WTC11 (cell line): ENCODE results near the gene FAM187B. TPM values are rescaled to one million over a fixed set of nuclear protein-coding genes. Genes with fewer than 3 reads are reported as not detected.

Experiments used
- ATAC-seq: fragments of 200-7000 bp; cut with Tn5 transposase; 2 replicates; pipeline ENCODE4 v1.10.0; 2021; ENCODE audit warnings: mild to moderate bottlenecking, moderate library complexity
- CTCF ChIA-PET: fragments of 300-600 bp; sonication (Branson Sonifier 250); formaldehyde crosslinking; loops from one replicate; lab custom pipeline; 2021; ENCODE audit warnings: antibody characterized with exemption; lab: Charles Lee
- POLR2A ChIA-PET: fragments of 350-600 bp; sonication (Branson Sonifier 250); formaldehyde crosslinking; loops from one replicate; lab custom pipeline; 2021; ENCODE audit warnings: antibody characterized with exemption; lab: Charles Lee
- DNase-seq: peaks from one replicate; pipeline ENCODE4 v3.0.0; 2021; ENCODE audit warnings: low spot score
- H3K27ac Mint-ChIP-seq: 2 replicates; pipeline ENCODE4 v1.8.0; 2021; ENCODE audit warnings: mixed read lengths
- H3K27me3 Mint-ChIP-seq: 2 replicates; pipeline ENCODE4 v1.8.0; 2021; ENCODE audit warnings: low read depth, mild to moderate bottlenecking, moderate library complexity, mixed read lengths
- H3K36me3 Mint-ChIP-seq: 2 replicates; pipeline ENCODE4 v1.8.0; 2021; ENCODE audit warnings: mixed read lengths
- H3K4me1 Mint-ChIP-seq: 2 replicates; pipeline ENCODE4 v1.8.0; 2022; ENCODE audit warnings: mixed read lengths
- H3K4me3 Mint-ChIP-seq: 2 replicates; pipeline ENCODE4 v1.8.0; 2021; ENCODE audit warnings: mild to moderate bottlenecking, moderate library complexity, mixed read lengths
- H3K9me3 Mint-ChIP-seq: 2 replicates; pipeline ENCODE4 v1.8.0; 2021; ENCODE audit warnings: mixed read lengths
- CBFB ChIP-seq: sonication (generic); formaldehyde crosslinking; IDR thresholded peaks from 2 replicates; pipeline ENCODE4 v1.8.1; 2022; ENCODE audit warnings: mild to moderate bottlenecking, low read depth, missing genetic modification reagents
- CREB1 ChIP-seq: sonication (generic); formaldehyde crosslinking; IDR thresholded peaks from 2 replicates; pipeline ENCODE4 v1.8.0; 2023; ENCODE audit warnings: mild to moderate bottlenecking, missing genetic modification reagents
- ESRRA ChIP-seq: sonication (generic); formaldehyde crosslinking; IDR thresholded peaks from 2 replicates; pipeline ENCODE4 v1.8.1; 2022; ENCODE audit warnings: mild to moderate bottlenecking, missing genetic modification reagents, borderline replicate concordance
- FOXP1 ChIP-seq: sonication (generic); formaldehyde crosslinking; IDR thresholded peaks from 2 replicates; pipeline ENCODE4 v1.8.0; 2022; ENCODE audit warnings: missing genetic modification reagents, mild to moderate bottlenecking, moderate library complexity, borderline replicate concordance
- MYBL2 ChIP-seq: sonication (generic); formaldehyde crosslinking; IDR thresholded peaks from 2 replicates; pipeline ENCODE4 v1.8.1; 2023; ENCODE audit warnings: mild to moderate bottlenecking, moderate library complexity, missing genetic modification reagents
- NR1H2 ChIP-seq: sonication (generic); formaldehyde crosslinking; IDR thresholded peaks from 2 replicates; pipeline ENCODE4 v1.9.0; 2021; ENCODE audit warnings: mild to moderate bottlenecking, moderate library complexity, missing genetic modification reagents
- SOX15 ChIP-seq: fragments of 250-450 bp; sonication (Bioruptor Pico); IDR thresholded peaks from 2 replicates; pipeline ENCODE4 v1.9.0; 2021; ENCODE audit warnings: mild to moderate bottlenecking
- TCF7 ChIP-seq: sonication (generic); formaldehyde crosslinking; IDR thresholded peaks from 2 replicates; pipeline ENCODE4 v1.8.0; 2022; ENCODE audit warnings: mild to moderate bottlenecking, low read depth, missing genetic modification reagents, moderate library complexity
- TEAD1 ChIP-seq: sonication (generic); formaldehyde crosslinking; IDR thresholded peaks from 2 replicates; pipeline ENCODE4 v1.8.0; 2022; ENCODE audit warnings: mild to moderate bottlenecking, missing genetic modification reagents
- ZNF219 ChIP-seq: sonication (generic); formaldehyde crosslinking; IDR thresholded peaks from 2 replicates; pipeline ENCODE4 v1.8.0; 2023; ENCODE audit warnings: missing genetic modification reagents, mild to moderate bottlenecking, borderline replicate concordance
- ZNF232 ChIP-seq: sonication (generic); formaldehyde crosslinking; IDR thresholded peaks from 2 replicates; pipeline ENCODE4 v1.8.0; 2022; ENCODE audit warnings: mild to moderate bottlenecking, missing genetic modification reagents
- total RNA-seq: library from RNA; stranded (reverse); gene quantifications from 3 replicates; pipeline ENCODE4 v1.2.3, GENCODE V29; 2021
- TF ChIP-seq, protein P1 (sequence below): sonication (generic); formaldehyde crosslinking; IDR thresholded peaks from 2 replicates; pipeline ENCODE4 v1.8.0; 2023; ENCODE audit warnings: mild to moderate bottlenecking, missing genetic modification reagents
- TF ChIP-seq, protein P2 (sequence below): sonication (generic); formaldehyde crosslinking; IDR thresholded peaks from 2 replicates; pipeline ENCODE4 v1.8.1; 2023; ENCODE audit warnings: mild to moderate bottlenecking, missing genetic modification reagents
- TF ChIP-seq, protein P3 (sequence below): fragments of 250-450 bp; sonication (Bioruptor Pico); IDR thresholded peaks from 2 replicates; pipeline ENCODE4 v1.9.0; 2021; ENCODE audit warnings: mild to moderate bottlenecking, borderline replicate concordance
- TF ChIP-seq, protein P4 (sequence below): sonication (generic); formaldehyde crosslinking; IDR thresholded peaks from 2 replicates; pipeline ENCODE4 v1.8.1; 2023; ENCODE audit warnings: mild to moderate bottlenecking, missing genetic modification reagents, moderate library complexity
- TF ChIP-seq, protein P5 (sequence below): sonication (generic); formaldehyde crosslinking; IDR thresholded peaks from 2 replicates; pipeline ENCODE4 v1.8.0; 2022; ENCODE audit warnings: mild to moderate bottlenecking, missing genetic modification reagents
- TF ChIP-seq, protein P6 (sequence below): sonication (generic); formaldehyde crosslinking; IDR thresholded peaks from 2 replicates; pipeline ENCODE4 v1.8.1; 2022; ENCODE audit warnings: mild to moderate bottlenecking, moderate library complexity, missing genetic modification reagents
- TF ChIP-seq, protein P7 (sequence below): sonication (generic); formaldehyde crosslinking; IDR thresholded peaks from 2 replicates; pipeline ENCODE4 v1.8.0; 2022; ENCODE audit warnings: mild to moderate bottlenecking, missing genetic modification reagents
- TF ChIP-seq, protein P8 (sequence below): fragments of 250-450 bp; sonication (Bioruptor Pico); IDR thresholded peaks from 2 replicates; pipeline ENCODE4 v2.1.2; 2022; ENCODE audit warnings: mild to moderate bottlenecking, moderate library complexity
- TF ChIP-seq, protein P9 (sequence below): sonication (generic); formaldehyde crosslinking; conservative IDR thresholded peaks from 2 replicates; pipeline ENCODE4 v1.8.1; 2022; ENCODE audit warnings: mild to moderate bottlenecking, missing genetic modification reagents

FAM187B gene
- total RNA-seq, 1 experiment from 2014 or later: 0.20 TPM

DNA sequence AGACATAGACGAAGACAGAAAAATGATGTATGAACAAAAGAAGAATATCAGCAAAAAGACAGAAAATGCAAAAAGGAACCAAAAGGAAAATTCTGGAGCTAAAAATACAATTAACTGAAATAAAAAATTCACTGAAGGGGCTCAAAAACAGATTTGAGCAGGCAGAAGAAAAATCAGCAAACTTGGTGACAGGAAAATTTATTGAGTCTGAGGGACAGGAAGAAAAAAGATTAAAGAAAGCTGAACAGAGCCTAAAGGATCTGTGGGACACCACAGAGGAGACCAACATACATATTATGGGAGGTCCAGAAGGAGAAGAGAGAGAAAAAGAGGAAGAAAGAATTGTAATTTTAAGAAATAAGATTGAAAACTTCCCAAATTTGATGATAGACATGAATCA, 12.9 kb upstream of the FAM187B start:
- CTCF ChIA-PET: no interaction called here
- H3K4me3 Mint-ChIP-seq: no peak overlapping the region

More for the DNA sequence above, 12.9 kb upstream of the FAM187B start:
- no peaks in the 10 kb centered on the region; the same call in 1 of the 2 replicates for H3K4me1 Mint-ChIP-seq
- ATAC-seq (no peak), DNase-seq (no peak)
- peaks cover 25% of the 10 kb centered on the region for H3K9me3 Mint-ChIP-seq
- peaks cover 3% of the 10 kb centered on the region; the same call in 1 of the 2 replicates for H3K36me3 Mint-ChIP-seq
- no peak overlapping the region for H3K27ac Mint-ChIP-seq
- POLR2A ChIA-PET: no interaction called here
- H3K27me3 Mint-ChIP-seq: peaks cover 18% of the 10 kb centered on the region
- TF ChIP-seq ZNF232: no peak
- no peak for TF ChIP-seq ZNF219 (CRISPR knock-in tag)
- TF ChIP-seq, protein P1, sequence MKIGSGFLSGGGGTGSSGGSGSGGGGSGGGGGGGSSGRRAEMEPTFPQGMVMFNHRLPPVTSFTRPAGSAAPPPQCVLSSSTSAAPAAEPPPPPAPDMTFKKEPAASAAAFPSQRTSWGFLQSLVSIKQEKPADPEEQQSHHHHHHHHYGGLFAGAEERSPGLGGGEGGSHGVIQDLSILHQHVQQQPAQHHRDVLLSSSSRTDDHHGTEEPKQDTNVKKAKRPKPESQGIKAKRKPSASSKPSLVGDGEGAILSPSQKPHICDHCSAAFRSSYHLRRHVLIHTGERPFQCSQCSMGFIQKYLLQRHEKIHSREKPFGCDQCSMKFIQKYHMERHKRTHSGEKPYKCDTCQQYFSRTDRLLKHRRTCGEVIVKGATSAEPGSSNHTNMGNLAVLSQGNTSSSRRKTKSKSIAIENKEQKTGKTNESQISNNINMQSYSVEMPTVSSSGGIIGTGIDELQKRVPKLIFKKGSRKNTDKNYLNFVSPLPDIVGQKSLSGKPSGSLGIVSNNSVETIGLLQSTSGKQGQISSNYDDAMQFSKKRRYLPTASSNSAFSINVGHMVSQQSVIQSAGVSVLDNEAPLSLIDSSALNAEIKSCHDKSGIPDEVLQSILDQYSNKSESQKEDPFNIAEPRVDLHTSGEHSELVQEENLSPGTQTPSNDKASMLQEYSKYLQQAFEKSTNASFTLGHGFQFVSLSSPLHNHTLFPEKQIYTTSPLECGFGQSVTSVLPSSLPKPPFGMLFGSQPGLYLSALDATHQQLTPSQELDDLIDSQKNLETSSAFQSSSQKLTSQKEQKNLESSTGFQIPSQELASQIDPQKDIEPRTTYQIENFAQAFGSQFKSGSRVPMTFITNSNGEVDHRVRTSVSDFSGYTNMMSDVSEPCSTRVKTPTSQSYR (CRISPR knock-in tag): no peak
- no peak for TF ChIP-seq NR1H2 (CRISPR knock-in tag)
- TF ChIP-seq, protein P2, sequence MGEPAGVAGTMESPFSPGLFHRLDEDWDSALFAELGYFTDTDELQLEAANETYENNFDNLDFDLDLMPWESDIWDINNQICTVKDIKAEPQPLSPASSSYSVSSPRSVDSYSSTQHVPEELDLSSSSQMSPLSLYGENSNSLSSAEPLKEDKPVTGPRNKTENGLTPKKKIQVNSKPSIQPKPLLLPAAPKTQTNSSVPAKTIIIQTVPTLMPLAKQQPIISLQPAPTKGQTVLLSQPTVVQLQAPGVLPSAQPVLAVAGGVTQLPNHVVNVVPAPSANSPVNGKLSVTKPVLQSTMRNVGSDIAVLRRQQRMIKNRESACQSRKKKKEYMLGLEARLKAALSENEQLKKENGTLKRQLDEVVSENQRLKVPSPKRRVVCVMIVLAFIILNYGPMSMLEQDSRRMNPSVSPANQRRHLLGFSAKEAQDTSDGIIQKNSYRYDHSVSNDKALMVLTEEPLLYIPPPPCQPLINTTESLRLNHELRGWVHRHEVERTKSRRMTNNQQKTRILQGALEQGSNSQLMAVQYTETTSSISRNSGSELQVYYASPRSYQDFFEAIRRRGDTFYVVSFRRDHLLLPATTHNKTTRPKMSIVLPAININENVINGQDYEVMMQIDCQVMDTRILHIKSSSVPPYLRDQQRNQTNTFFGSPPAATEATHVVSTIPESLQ: no peak
- TF ChIP-seq SOX15 (CRISPR knock-in tag): no peak
- TF ChIP-seq, protein P3, sequence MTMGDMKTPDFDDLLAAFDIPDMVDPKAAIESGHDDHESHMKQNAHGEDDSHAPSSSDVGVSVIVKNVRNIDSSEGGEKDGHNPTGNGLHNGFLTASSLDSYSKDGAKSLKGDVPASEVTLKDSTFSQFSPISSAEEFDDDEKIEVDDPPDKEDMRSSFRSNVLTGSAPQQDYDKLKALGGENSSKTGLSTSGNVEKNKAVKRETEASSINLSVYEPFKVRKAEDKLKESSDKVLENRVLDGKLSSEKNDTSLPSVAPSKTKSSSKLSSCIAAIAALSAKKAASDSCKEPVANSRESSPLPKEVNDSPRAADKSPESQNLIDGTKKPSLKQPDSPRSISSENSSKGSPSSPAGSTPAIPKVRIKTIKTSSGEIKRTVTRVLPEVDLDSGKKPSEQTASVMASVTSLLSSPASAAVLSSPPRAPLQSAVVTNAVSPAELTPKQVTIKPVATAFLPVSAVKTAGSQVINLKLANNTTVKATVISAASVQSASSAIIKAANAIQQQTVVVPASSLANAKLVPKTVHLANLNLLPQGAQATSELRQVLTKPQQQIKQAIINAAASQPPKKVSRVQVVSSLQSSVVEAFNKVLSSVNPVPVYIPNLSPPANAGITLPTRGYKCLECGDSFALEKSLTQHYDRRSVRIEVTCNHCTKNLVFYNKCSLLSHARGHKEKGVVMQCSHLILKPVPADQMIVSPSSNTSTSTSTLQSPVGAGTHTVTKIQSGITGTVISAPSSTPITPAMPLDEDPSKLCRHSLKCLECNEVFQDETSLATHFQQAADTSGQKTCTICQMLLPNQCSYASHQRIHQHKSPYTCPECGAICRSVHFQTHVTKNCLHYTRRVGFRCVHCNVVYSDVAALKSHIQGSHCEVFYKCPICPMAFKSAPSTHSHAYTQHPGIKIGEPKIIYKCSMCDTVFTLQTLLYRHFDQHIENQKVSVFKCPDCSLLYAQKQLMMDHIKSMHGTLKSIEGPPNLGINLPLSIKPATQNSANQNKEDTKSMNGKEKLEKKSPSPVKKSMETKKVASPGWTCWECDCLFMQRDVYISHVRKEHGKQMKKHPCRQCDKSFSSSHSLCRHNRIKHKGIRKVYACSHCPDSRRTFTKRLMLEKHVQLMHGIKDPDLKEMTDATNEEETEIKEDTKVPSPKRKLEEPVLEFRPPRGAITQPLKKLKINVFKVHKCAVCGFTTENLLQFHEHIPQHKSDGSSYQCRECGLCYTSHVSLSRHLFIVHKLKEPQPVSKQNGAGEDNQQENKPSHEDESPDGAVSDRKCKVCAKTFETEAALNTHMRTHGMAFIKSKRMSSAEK (CRISPR knock-in tag): no peak
- TF ChIP-seq TEAD1: no peak
- TF ChIP-seq, protein P4, sequence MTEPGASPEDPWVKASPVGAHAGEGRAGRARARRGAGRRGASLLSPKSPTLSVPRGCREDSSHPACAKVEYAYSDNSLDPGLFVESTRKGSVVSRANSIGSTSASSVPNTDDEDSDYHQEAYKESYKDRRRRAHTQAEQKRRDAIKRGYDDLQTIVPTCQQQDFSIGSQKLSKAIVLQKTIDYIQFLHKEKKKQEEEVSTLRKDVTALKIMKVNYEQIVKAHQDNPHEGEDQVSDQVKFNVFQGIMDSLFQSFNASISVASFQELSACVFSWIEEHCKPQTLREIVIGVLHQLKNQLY (CRISPR knock-in tag): no peak
- no peak for TF ChIP-seq CREB1 (CRISPR knock-in tag)
- TF ChIP-seq, protein P5, sequence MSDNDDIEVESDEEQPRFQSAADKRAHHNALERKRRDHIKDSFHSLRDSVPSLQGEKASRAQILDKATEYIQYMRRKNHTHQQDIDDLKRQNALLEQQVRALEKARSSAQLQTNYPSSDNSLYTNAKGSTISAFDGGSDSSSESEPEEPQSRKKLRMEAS (CRISPR knock-in tag): no peak
- no peak for TF ChIP-seq CBFB (CRISPR knock-in tag)
- no peak for TF ChIP-seq TCF7 (CRISPR knock-in tag)
- no peak for TF ChIP-seq FOXP1 (CRISPR knock-in tag)
- no peak for TF ChIP-seq MYBL2 (CRISPR knock-in tag)
- TF ChIP-seq, protein P6, sequence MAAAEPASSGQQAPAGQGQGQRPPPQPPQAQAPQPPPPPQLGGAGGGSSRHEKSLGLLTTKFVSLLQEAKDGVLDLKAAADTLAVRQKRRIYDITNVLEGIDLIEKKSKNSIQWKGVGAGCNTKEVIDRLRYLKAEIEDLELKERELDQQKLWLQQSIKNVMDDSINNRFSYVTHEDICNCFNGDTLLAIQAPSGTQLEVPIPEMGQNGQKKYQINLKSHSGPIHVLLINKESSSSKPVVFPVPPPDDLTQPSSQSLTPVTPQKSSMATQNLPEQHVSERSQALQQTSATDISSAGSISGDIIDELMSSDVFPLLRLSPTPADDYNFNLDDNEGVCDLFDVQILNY: no peak
- TF ChIP-seq, protein P7, sequence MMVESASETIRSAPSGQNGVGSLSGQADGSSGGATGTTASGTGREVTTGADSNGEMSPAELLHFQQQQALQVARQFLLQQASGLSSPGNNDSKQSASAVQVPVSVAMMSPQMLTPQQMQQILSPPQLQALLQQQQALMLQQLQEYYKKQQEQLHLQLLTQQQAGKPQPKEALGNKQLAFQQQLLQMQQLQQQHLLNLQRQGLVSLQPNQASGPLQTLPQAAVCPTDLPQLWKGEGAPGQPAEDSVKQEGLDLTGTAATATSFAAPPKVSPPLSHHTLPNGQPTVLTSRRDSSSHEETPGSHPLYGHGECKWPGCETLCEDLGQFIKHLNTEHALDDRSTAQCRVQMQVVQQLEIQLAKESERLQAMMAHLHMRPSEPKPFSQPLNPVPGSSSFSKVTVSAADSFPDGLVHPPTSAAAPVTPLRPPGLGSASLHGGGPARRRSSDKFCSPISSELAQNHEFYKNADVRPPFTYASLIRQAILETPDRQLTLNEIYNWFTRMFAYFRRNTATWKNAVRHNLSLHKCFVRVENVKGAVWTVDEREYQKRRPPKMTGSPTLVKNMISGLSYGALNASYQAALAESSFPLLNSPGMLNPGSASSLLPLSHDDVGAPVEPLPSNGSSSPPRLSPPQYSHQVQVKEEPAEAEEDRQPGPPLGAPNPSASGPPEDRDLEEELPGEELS (CRISPR knock-in tag): no peak
- TF ChIP-seq ESRRA: no peak
- TF ChIP-seq, protein P8, sequence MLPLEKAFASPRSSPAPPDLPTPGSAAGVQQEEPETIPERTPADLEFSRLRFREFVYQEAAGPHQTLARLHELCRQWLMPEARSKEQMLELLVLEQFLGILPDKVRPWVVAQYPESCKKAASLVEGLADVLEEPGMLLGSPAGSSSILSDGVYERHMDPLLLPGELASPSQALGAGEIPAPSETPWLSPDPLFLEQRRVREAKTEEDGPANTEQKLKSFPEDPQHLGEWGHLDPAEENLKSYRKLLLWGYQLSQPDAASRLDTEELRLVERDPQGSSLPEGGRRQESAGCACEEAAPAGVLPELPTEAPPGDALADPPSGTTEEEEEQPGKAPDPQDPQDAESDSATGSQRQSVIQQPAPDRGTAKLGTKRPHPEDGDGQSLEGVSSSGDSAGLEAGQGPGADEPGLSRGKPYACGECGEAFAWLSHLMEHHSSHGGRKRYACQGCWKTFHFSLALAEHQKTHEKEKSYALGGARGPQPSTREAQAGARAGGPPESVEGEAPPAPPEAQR (CRISPR knock-in tag): no peak
- TF ChIP-seq, protein P9, sequence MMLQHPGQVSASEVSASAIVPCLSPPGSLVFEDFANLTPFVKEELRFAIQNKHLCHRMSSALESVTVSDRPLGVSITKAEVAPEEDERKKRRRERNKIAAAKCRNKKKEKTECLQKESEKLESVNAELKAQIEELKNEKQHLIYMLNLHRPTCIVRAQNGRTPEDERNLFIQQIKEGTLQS (CRISPR knock-in tag): no peak
